Right lobe of liver (tissue), 4 donors: ENCODE measurements around the gene CRIM1.

Source experiments
- POLR2A ChIP-seq: fragments of 450-650 bp; IDR thresholded peaks from one replicate; pipeline ENCODE4 v1.6.1; 2017; ENCODE audit warnings: antibody characterized with exemption, mild to moderate bottlenecking
- TF ChIP-seq, protein P1 (sequence below), 4 donors: fragments of 200-600 bp in 3 of 4; fragments of 450-650 bp in 1 of 4; IDR thresholded peaks; one replicate each; pipeline versions ENCODE4 v1.5.1 to v1.8.0; 2016 to 2022; ENCODE audit warnings: antibody characterized with exemption in 4 of 4, mild to moderate bottlenecking in 2 of 4
- donor health status: DM: no; HTN: no; CAD: no.
- donor health status: DM: no; HTN: no; CAD: no.
- donor health status: DM: no; HTN: yes; CAD: no.

DNA sequence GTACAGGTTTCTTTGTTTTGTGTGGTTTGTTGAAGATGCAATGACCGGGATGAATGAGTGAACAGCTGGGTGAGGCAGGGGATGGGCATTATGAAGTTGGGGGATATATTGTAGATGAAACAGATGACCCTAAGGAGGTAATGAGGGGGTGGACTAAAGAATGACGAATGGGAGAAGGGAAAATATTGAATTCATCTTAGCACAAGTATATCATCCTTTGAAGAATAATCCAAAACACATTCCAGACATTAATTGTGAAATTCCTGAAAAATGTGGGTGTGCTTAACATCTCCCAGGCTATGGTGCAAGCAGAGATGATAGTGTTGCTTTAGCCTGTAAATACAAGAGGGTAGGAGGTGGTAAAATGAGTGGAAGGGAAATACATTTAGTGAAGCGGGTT lies 5.8 kb downstream of the CRIM1 start:
- TF ChIP-seq, protein P1, sequence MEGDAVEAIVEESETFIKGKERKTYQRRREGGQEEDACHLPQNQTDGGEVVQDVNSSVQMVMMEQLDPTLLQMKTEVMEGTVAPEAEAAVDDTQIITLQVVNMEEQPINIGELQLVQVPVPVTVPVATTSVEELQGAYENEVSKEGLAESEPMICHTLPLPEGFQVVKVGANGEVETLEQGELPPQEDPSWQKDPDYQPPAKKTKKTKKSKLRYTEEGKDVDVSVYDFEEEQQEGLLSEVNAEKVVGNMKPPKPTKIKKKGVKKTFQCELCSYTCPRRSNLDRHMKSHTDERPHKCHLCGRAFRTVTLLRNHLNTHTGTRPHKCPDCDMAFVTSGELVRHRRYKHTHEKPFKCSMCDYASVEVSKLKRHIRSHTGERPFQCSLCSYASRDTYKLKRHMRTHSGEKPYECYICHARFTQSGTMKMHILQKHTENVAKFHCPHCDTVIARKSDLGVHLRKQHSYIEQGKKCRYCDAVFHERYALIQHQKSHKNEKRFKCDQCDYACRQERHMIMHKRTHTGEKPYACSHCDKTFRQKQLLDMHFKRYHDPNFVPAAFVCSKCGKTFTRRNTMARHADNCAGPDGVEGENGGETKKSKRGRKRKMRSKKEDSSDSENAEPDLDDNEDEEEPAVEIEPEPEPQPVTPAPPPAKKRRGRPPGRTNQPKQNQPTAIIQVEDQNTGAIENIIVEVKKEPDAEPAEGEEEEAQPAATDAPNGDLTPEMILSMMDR (IDR thresholded peaks at IDR 0.05), result no peak
- TF ChIP-seq POLR2A, result no peak
